Ovary (tissue), 10 donors: ENCODE measurements around the gene GCNT4. TPM values are rescaled to one million over a fixed set of nuclear protein-coding genes. Genes with fewer than 3 reads are reported as not detected.
"Not testable (repeated sequence)": the region's sequence is repeated elsewhere in the genome, so short reads cannot be mapped to it uniquely, and the experiment has no call there.

ENCODE experiments used
- DNase-seq, 5 donors: peaks; one replicate each; pipeline ENCODE4 v3.0.0-alpha.2; 2019 to 2020
- H3K27ac ChIP-seq, 2 donors: fragments of 200-600 bp; one replicate each; pipeline versions ENCODE4 v1.5.1 to v1.8.0; 2019 to 2022
- H3K27me3 ChIP-seq: fragments of 200-600 bp; one replicate; pipeline ENCODE4 v1.8.0; 2022
- H3K36me3 ChIP-seq: fragments of 200-600 bp; sonication (generic); one replicate; pipeline ENCODE4 v1.5.1; 2019
- H3K4me1 ChIP-seq: one replicate; pipeline ENCODE4 v1.8.1; 2013; ENCODE audit warnings: mild to moderate bottlenecking, moderate library complexity; ENCODE audit not compliant: insufficient read depth
- H3K4me3 ChIP-seq: fragments of 200-600 bp; sonication (generic); one replicate; pipeline ENCODE4 v1.5.1; 2017
- H3K9me3 ChIP-seq, 2 donors: fragments of 200-600 bp in 1 of 2; sonication (generic) in 1 of 2; one replicate each; pipeline versions ENCODE4 v1.5.1 to v1.8.1; 2013 to 2019; ENCODE audit warnings: mild to moderate bottlenecking in 1 of 2, moderate library complexity in 1 of 2
- EP300 ChIP-seq: sonication (generic); formaldehyde crosslinking; IDR thresholded peaks from one replicate; pipeline ENCODE4 v1.6.1; 2017; ENCODE audit warnings: antibody characterized with exemption
- POLR2A ChIP-seq: fragments of 450-650 bp; IDR thresholded peaks from one replicate; pipeline ENCODE4 v1.6.1; 2017; ENCODE audit warnings: antibody characterized with exemption, mild to moderate bottlenecking, moderate library complexity
- WGBS, 3 donors: extraction: QIAGEN DNeasy Blood & Tissue Kit in 1 of 3; methylation state at CpG; one replicate each; pipeline versions ENCODE4 v1.1.5 to v1.1.7; 2013 to 2017; 5-methylcytosine and 5-hydroxymethylcytosine counted together
- intact Hi-C, 4 donors: fragments of 100-400 bp; cut with DNase I; formaldehyde crosslinking; loops; one replicate each; pipeline versions ENCODE4 v1.11.0 to v1.15.1; 2022 to 2023
- long read RNA-seq, 3 donors: library from polyadenylated mRNA in 2 of 3; unstranded in 2 of 3; transcript quantifications; one replicate each; pipeline ENCODE4 v2.0.0 and lab custom pipeline, GENCODE V29; 2021 to 2026
- polyA plus RNA-seq, 2 donors: library from polyadenylated mRNA; stranded (reverse); fragments of 200-250 nt in 1 of 2; fragments of 350-450 nt in 1 of 2; fragmentation: Illumina TruSeq in 1 of 2; extraction: RNeasy Lipid Tissue Mini Kit (QIAGEN cat#74804) in 1 of 2; gene quantifications; one replicate each; pipeline ENCODE4 v1.2.3, GENCODE V29; 2013 to 2014
- total RNA-seq, 7 donors: library from RNA; depleted of rRNA in 2 of 7; stranded (reverse); fragments of >200 nt in 2 of 7; fragmentation: NEBNext Ultra II Directional in 3 of 7; extraction: Animal tissue kit (Norgen Biotek cat#: 25700) in 3 of 7; gene quantifications; one replicate each; pipeline versions ENCODE4 v1.1.0 to v1.2.4, GENCODE V29; 2016 to 2023
- TF ChIP-seq, protein P1 (sequence below), 3 donors: fragments of 450-650 bp in 2 of 3; fragments of 200-600 bp in 1 of 3; IDR thresholded peaks; one replicate each; pipeline versions ENCODE4 v1.5.1 to v1.8.0; 2016 to 2022; ENCODE audit warnings: antibody characterized with exemption in 3 of 3, mild to moderate bottlenecking in 1 of 3
- donor health status: DM: no; HTN: no; CAD: no; lungs with moderate emphysema.
- donor health status: DM: no; HTN: no; CAD: no.
- donor health status: Bipolar disorder and iron deficiency.
- donor health status: DM: yes; HTN: yes; CAD: no.
- donor health status: DM: no; HTN: no; CAD: no.
- donor health status: DM: yes; HTN: yes; CAD: no.

Gene GCNT4
- 1 to 10 TPM in 6 of 7 donors, under 1 TPM in 1; 0.95 to 3.2 (median 1.9) TPM for total RNA-seq
- 1 to 10 TPM; 1.2 to 2.3 TPM for polyA plus RNA-seq
- long read RNA-seq, donor 1, result 0 reads
- long read RNA-seq, donor 2, full-length matches to known transcripts, result 1 of 1 reads
- long read RNA-seq, donor 2, partial matches to known transcripts, result 0 of 1 reads
- long read RNA-seq, donor 2, other reads (novel, unspliced or antisense), result 0 of 1 reads
- long read RNA-seq, donor 3, result 0 reads

DNA sequence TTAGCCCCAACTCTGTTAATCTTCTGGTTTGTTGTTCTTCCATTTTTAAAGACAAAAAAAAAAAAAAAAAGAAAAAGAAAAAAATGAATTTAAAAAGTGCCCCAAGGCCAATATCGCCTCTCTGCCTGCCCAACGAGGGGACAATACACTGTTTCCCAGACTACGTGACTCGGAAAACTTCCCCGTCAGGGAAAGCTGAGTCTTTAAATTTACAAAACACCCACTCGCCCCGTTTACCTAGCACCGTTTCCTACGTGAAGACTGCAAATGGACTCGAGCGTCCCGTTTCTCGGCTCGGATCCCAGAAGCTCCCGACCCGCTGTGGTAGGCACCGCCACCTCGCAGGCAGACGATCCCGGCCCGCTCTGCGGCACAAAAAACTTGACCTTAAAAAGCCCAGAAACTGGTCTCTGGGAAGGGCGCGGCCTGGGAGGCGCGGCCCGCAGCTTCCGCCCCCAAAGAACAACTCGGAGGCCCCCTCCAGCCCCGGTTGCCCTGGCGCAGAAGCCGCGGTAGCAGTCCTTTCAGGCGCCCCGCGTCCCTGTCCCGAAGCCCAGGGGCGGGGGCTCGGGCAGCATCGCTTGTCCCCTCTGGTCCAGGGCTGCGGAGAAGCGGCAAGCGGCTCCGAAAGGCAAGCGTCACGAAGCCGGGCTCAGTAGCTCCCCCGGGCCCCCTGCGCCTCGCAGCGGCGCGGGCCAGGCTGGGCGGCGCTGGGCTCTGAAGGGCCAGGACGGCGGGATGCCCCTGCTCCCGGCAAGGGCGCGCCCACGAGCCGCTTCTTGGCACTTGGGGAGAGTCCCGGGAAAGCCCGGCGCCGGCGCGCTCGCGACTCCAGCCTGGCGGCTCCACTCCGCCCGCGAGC lies at the start of gene GCNT4:
TSS of gene GCNT4 (minus strand) at position 367 of the 862 bp plus-strand sequence. CDS start 22,521 bp downstream, outside the sequence.
- peaks cover 12% of the 10 kb centered on the region for H3K4me1 ChIP-seq
- DNase-seq, result peak in 4 of 5 donors; percentile 36 to 74 (median 46)
- H3K4me3 ChIP-seq, result peak within 1 kb of the TSS; percentile 65
- no peak for TF ChIP-seq EP300
- TF ChIP-seq, protein P1, sequence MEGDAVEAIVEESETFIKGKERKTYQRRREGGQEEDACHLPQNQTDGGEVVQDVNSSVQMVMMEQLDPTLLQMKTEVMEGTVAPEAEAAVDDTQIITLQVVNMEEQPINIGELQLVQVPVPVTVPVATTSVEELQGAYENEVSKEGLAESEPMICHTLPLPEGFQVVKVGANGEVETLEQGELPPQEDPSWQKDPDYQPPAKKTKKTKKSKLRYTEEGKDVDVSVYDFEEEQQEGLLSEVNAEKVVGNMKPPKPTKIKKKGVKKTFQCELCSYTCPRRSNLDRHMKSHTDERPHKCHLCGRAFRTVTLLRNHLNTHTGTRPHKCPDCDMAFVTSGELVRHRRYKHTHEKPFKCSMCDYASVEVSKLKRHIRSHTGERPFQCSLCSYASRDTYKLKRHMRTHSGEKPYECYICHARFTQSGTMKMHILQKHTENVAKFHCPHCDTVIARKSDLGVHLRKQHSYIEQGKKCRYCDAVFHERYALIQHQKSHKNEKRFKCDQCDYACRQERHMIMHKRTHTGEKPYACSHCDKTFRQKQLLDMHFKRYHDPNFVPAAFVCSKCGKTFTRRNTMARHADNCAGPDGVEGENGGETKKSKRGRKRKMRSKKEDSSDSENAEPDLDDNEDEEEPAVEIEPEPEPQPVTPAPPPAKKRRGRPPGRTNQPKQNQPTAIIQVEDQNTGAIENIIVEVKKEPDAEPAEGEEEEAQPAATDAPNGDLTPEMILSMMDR (IDR thresholded peaks at IDR 0.05), result no peak
- no peak for TF ChIP-seq POLR2A
- intact Hi-C loops, result loop anchor here in 1 of 4 donors (10.0 kb wide), 1 partner anchor 788 kb away; no protein-coding TSS in a partner anchor
- H3K27ac ChIP-seq, result peak within 1 kb of the TSS; percentile 78 to 92
- H3K36me3 ChIP-seq, result no peaks in the 10 kb centered on the region
- no peaks in the 10 kb centered on the region for H3K9me3 ChIP-seq
- 0 to 1% (median 1%) methylated on average over 51 to 74 of the region's 74 CpGs for WGBS, 3 donors
- H3K27me3 ChIP-seq, result no peaks in the 10 kb centered on the region

DNA sequence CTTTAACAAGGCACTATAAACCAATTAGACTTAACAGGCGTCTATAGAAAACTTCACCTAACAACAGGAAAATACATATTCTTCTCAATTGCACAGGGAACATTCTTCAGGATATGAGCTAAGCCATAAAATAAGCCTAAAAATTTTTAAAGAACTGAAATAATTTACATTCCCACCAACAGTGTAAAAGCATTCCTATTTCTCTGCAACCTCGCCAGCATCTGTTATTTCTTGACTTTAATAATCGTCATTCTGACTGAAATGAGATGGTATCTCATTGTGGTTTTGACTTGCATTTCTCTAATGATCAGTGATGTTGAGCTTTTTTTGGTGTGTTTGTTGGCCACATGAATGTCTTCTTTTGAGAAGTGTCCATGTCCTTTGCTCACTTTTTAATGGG lies 43.6 kb upstream of the GCNT4 start:
- WGBS, 3 donors, result 58 to 67% (median 64%) methylated on average over 3 of the region's 3 CpGs
- H3K9me3 ChIP-seq, H3K36me3 ChIP-seq, DNase-seq, H3K4me1 ChIP-seq, intact Hi-C loops, H3K27ac ChIP-seq, H3K4me3 ChIP-seq, H3K27me3 ChIP-seq: not testable (repeated sequence)

- Histone ChIP-seq H3K36me3 (no peaks in the 10 kb centered on the region), H3K27ac (no peak overlapping the region), H3K9me3 (peaks cover 0 to 4% of the 10 kb centered on the region in 2 donors), H3K4me1 (no peaks in the 10 kb centered on the region), H3K4me3 (no peak overlapping the region), H3K27me3 (no peaks in the 10 kb centered on the region)
- DNase-seq, result no peak
- intact Hi-C loops, result no loop called here
- TF ChIP-seq POLR2A (no peak), EP300 (no peak)
- TF ChIP-seq, protein P1 (IDR thresholded peaks at IDR 0.05), result no peak
- WGBS, 3 donors, result 59 to 83% (median 73%) methylated on average over 3 of the region's 3 CpGs
Measured at GRCh38 chr5:75091597-75091996, 39.2 kb upstream of the GCNT4 start.

- 74 to 81% (median 75%) methylated on average over 1 of the region's 1 CpG for WGBS, 3 donors
- Histone ChIP-seq H3K27me3 (no peaks in the 10 kb centered on the region), H3K4me1 (no peaks in the 10 kb centered on the region), H3K9me3 (peaks cover 0 to 4% of the 10 kb centered on the region in 2 donors), H3K27ac (no peak overlapping the region), H3K36me3 (no peaks in the 10 kb centered on the region), H3K4me3 (no peak overlapping the region)
- TF ChIP-seq POLR2A (no peak), EP300 (no peak)
- TF ChIP-seq, protein P1 (IDR thresholded peaks at IDR 0.05), result no peak
- intact Hi-C loops, result no loop called here
- no peak for DNase-seq
Measured at GRCh38 chr5:75089662-75090061, 37.3 kb upstream of the GCNT4 start.
